Liver (tissue), 9 donors: ENCODE data around the gene LBX1. TPM values are rescaled to one million over a fixed set of nuclear protein-coding genes. Genes with fewer than 3 reads are reported as not detected.

Source experiments
- DNase-seq: peaks from one replicate; pipeline ENCODE4 v3.0.0-alpha.2; 2017; ENCODE audit warnings: low spot score
- H3K27ac ChIP-seq, 2 donors: one replicate each; pipeline ENCODE4 v1.7.0; 2013; ENCODE audit warnings: inconsistent platforms in 2 of 2, low read length in 2 of 2, control low read depth in 1 of 2, low read depth in 1 of 2, mild to moderate bottlenecking in 1 of 2
- H3K27me3 ChIP-seq, 4 donors: one replicate each; pipeline versions ENCODE4 v1.6.1 to v1.7.0; 2013; ENCODE audit warnings: low read length in 3 of 4, inconsistent platforms in 1 of 4, mild to moderate bottlenecking in 1 of 4, moderate library complexity in 1 of 4; ENCODE audit not compliant: control insufficient read depth in 4 of 4, insufficient read depth in 4 of 4
- H3K36me3 ChIP-seq, 4 donors: one replicate each; pipeline versions ENCODE4 v1.6.1 to v1.7.0; 2013; ENCODE audit warnings: low read length in 3 of 4, mild to moderate bottlenecking in 3 of 4, low read depth in 1 of 4, moderate library complexity in 1 of 4; ENCODE audit not compliant: control insufficient read depth in 4 of 4, insufficient read depth in 3 of 4
- H3K4me1 ChIP-seq, 4 donors: one replicate each; pipeline versions ENCODE4 v1.6.1 to v1.7.0; 2013; ENCODE audit warnings: low read length in 3 of 4, mild to moderate bottlenecking in 3 of 4, moderate library complexity in 1 of 4; ENCODE audit not compliant: control insufficient read depth in 4 of 4, insufficient read depth in 4 of 4
- H3K4me3 ChIP-seq, 3 donors: one replicate each; pipeline versions ENCODE4 v1.6.1 to v1.7.0; 2013; ENCODE audit warnings: low read length in 3 of 3, control low read depth in 1 of 3, low read depth in 1 of 3, mild to moderate bottlenecking in 1 of 3
- H3K9ac ChIP-seq, 2 donors: one replicate each; pipeline ENCODE4 v1.7.0; 2013; ENCODE audit warnings: low read length in 2 of 2, mild to moderate bottlenecking in 2 of 2, moderate library complexity in 2 of 2, control low read depth in 1 of 2, low read depth in 1 of 2
- H3K9me3 ChIP-seq, 4 donors: one replicate each; pipeline versions ENCODE4 v1.6.1 to v1.7.0; 2013; ENCODE audit warnings: low read length in 3 of 4; ENCODE audit not compliant: control insufficient read depth in 4 of 4
- FOXA1 ChIP-seq: IDR thresholded peaks from 2 replicates; pipeline ENCODE4 v1.6.1; 2016; ENCODE audit warnings: antibody characterized with exemption
- FOXA2 ChIP-seq: IDR thresholded peaks from 2 replicates; pipeline ENCODE4 v1.6.1; 2016; ENCODE audit warnings: antibody characterized with exemption
- GABPA ChIP-seq, 2 donors: IDR thresholded peaks in 1 of 2; conservative IDR thresholded peaks in 1 of 2; 2 replicates each; pipeline ENCODE4 v1.6.1; 2016; ENCODE audit warnings: antibody characterized with exemption in 2 of 2, mild to moderate bottlenecking in 1 of 2, moderate library complexity in 1 of 2
- HNF4A ChIP-seq, 2 donors: conservative IDR thresholded peaks; 2 replicates each; pipeline ENCODE4 v1.6.1; 2016; ENCODE audit warnings: antibody characterized with exemption in 2 of 2, mild to moderate bottlenecking in 2 of 2
- HNF4G ChIP-seq: IDR thresholded peaks from 2 replicates; pipeline ENCODE4 v1.6.1; 2016; ENCODE audit warnings: antibody characterized with exemption
- JUND ChIP-seq, 2 donors: IDR thresholded peaks; 2 replicates each; pipeline ENCODE4 v1.6.1; 2016; ENCODE audit warnings: antibody characterized with exemption in 2 of 2
- NR2F2 ChIP-seq: IDR thresholded peaks from 2 replicates; pipeline ENCODE4 v1.6.1; 2016; ENCODE audit warnings: antibody characterized with exemption
- REST ChIP-seq: IDR thresholded peaks from 2 replicates; pipeline ENCODE4 v1.6.1; 2016; ENCODE audit warnings: antibody characterized with exemption, mild to moderate bottlenecking
- RXRA ChIP-seq, 2 donors: IDR thresholded peaks; 2 replicates each; pipeline ENCODE4 v1.6.1; 2017 to 2018; ENCODE audit warnings: antibody characterized with exemption in 2 of 2, mild to moderate bottlenecking in 1 of 2
- SP1 ChIP-seq: IDR thresholded peaks from 2 replicates; pipeline ENCODE4 v1.6.1; 2018; ENCODE audit warnings: antibody characterized with exemption, mild to moderate bottlenecking
- YY1 ChIP-seq: IDR thresholded peaks from 2 replicates; pipeline ENCODE4 v1.6.1; 2016; ENCODE audit warnings: antibody characterized with exemption, mild to moderate bottlenecking
- WGBS: extraction: QIAGEN DNeasy Blood & Tissue Kit; methylation state at CpG from one replicate; pipeline ENCODE4 v1.1.7; 2013; 5-methylcytosine and 5-hydroxymethylcytosine counted together
- polyA plus RNA-seq, 2 donors: library from polyadenylated mRNA; stranded (reverse) in 1 of 2; unstranded in 1 of 2; fragments of 200-250 nt in 1 of 2; fragments of >200 nt in 1 of 2; fragmentation: Nextera tagmentation in 1 of 2; extraction: Ambion mirVana in 1 of 2; gene quantifications; one replicate each; pipeline versions ENCODE4 v1.2.1 to v1.2.3, GENCODE V29; 2013 to 2015
- total RNA-seq, 2 donors: library from RNA; depleted of rRNA; stranded (reverse); fragments of >200 nt; gene quantifications; one replicate each; pipeline ENCODE4 v1.2.3, GENCODE V29; 2014
- TF ChIP-seq, protein P1 (sequence below): IDR thresholded peaks from 2 replicates; pipeline ENCODE4 v1.6.1; 2016; ENCODE audit warnings: antibody characterized with exemption
- TF ChIP-seq, protein P2 (sequence below): IDR thresholded peaks from 2 replicates; pipeline ENCODE4 v1.6.1; 2016; ENCODE audit warnings: antibody characterized with exemption
- TF ChIP-seq, protein P3 (sequence below): fragments of 150-350 bp; IDR thresholded peaks from 2 replicates; pipeline ENCODE4 v1.5.1; 2017; ENCODE audit warnings: improper control_type of control experiment, low read depth, low read length; ENCODE audit not compliant: missing input control
- TF ChIP-seq, protein P4 (sequence below): IDR thresholded peaks from 2 replicates; pipeline ENCODE4 v1.6.1; 2016; ENCODE audit warnings: antibody characterized with exemption
- donor health status: healthy.
- donor health status: healthy.
- donor health status: healthy.
- donor health status: healthy.
- donor health status: healthy.

The LBX1 gene
- total and polyA plus RNA-seq, 4 donors: not detected

DNA sequence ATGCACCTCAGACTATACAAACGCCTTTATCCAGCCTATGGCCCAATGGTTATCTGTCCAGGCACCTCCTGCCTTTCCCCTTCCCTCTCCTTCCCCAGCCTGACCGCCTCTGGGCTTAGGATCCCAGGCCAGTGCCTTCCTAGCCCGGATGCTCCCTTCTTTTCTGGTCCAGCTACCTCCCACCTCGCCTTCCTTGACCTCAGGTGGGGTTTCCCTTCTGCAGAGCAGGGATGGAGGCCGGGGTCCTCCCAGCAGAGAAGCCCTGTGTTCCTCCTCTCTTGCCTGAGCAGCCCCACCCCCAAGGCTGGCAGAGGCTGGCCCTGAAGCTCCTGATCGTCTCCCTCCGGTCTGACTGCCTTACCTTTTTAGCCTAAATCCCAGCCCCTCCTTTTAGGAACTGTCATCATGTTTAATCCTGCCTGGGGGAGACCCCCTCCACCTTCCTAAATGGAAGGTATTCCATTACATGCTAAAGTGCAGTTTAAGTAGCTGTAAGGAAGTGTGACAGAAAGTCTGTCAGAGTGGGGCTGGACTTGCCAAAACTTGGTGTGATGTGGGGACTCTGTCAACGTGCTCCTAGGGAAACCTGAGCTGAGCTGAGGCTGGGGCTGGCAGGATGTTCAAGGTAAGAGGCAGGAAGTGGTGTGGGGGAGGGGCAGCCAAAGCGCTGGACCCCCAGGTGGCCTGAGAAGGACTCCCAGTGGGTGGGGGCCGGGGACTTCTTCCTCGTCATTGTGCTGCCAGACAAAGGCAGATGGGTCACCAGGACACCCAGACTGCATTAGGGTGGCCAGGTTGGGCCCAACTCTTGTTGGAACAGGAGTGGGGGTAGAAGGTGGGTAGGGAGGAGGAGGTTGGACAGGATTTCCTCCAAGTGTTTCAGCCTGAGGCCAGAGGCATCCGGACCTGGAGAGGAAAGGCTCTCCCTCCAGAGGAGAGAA, 39.5 kb downstream of the LBX1 start:
- Histone ChIP-seq H3K9me3 (no peaks in the 10 kb centered on the region), H3K4me3 (no peak overlapping the region), H3K9ac (no peak overlapping the region), H3K27ac (no peak overlapping the region), H3K27me3 (no peaks in the 10 kb centered on the region), H3K4me1 (no peaks in the 10 kb centered on the region), H3K36me3 (no peaks in the 10 kb centered on the region)
- no peak for DNase-seq
- 50% methylated on average over 12 of the region's 12 CpGs for WGBS
- no peak for TF ChIP-seq NR2F2
- TF ChIP-seq, protein P1, sequence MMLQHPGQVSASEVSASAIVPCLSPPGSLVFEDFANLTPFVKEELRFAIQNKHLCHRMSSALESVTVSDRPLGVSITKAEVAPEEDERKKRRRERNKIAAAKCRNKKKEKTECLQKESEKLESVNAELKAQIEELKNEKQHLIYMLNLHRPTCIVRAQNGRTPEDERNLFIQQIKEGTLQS: no peak
- TF ChIP-seq HNF4A (conservative IDR thresholded peaks at IDR 0.05): no peak
- TF ChIP-seq RXRA (IDR thresholded peaks at IDR 0.05): no peak
- no peak for TF ChIP-seq GABPA (IDR thresholded peaks at IDR 0.05 in 1 of 2, conservative IDR thresholded peaks at IDR 0.05 in 1 of 2)
- TF ChIP-seq, protein P2, sequence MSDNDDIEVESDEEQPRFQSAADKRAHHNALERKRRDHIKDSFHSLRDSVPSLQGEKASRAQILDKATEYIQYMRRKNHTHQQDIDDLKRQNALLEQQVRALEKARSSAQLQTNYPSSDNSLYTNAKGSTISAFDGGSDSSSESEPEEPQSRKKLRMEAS: no peak
- TF ChIP-seq, protein P3, sequence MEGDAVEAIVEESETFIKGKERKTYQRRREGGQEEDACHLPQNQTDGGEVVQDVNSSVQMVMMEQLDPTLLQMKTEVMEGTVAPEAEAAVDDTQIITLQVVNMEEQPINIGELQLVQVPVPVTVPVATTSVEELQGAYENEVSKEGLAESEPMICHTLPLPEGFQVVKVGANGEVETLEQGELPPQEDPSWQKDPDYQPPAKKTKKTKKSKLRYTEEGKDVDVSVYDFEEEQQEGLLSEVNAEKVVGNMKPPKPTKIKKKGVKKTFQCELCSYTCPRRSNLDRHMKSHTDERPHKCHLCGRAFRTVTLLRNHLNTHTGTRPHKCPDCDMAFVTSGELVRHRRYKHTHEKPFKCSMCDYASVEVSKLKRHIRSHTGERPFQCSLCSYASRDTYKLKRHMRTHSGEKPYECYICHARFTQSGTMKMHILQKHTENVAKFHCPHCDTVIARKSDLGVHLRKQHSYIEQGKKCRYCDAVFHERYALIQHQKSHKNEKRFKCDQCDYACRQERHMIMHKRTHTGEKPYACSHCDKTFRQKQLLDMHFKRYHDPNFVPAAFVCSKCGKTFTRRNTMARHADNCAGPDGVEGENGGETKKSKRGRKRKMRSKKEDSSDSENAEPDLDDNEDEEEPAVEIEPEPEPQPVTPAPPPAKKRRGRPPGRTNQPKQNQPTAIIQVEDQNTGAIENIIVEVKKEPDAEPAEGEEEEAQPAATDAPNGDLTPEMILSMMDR: no peak
- no peak for TF ChIP-seq FOXA2
- TF ChIP-seq REST: no peak
- no peak for TF ChIP-seq YY1
- TF ChIP-seq HNF4G: no peak
- no peak for TF ChIP-seq JUND (IDR thresholded peaks at IDR 0.05)
- no peak for TF ChIP-seq FOXA1
- TF ChIP-seq SP1: no peak

GRCh38 chr10:101188942-101189341, 40.3 kb downstream of the LBX1 start:
- no peak overlapping the region for H3K4me3 ChIP-seq
- H3K36me3 ChIP-seq: no peaks in the 10 kb centered on the region
- 77% methylated on average over 4 of the region's 4 CpGs for WGBS
- no peak overlapping the region for H3K27ac ChIP-seq
- DNase-seq: no peak
- H3K27me3 ChIP-seq: no peaks in the 10 kb centered on the region
- no peak for TF ChIP-seq JUND (IDR thresholded peaks at IDR 0.05)
- no peak for TF ChIP-seq REST
- TF ChIP-seq, protein P1: no peak
- no peak for TF ChIP-seq YY1
- no peak for TF ChIP-seq HNF4G
- TF ChIP-seq FOXA2: no peak
- TF ChIP-seq HNF4A (conservative IDR thresholded peaks at IDR 0.05): no peak
- TF ChIP-seq NR2F2: no peak
- no peak for TF ChIP-seq RXRA (IDR thresholded peaks at IDR 0.05)
- TF ChIP-seq, protein P4, sequence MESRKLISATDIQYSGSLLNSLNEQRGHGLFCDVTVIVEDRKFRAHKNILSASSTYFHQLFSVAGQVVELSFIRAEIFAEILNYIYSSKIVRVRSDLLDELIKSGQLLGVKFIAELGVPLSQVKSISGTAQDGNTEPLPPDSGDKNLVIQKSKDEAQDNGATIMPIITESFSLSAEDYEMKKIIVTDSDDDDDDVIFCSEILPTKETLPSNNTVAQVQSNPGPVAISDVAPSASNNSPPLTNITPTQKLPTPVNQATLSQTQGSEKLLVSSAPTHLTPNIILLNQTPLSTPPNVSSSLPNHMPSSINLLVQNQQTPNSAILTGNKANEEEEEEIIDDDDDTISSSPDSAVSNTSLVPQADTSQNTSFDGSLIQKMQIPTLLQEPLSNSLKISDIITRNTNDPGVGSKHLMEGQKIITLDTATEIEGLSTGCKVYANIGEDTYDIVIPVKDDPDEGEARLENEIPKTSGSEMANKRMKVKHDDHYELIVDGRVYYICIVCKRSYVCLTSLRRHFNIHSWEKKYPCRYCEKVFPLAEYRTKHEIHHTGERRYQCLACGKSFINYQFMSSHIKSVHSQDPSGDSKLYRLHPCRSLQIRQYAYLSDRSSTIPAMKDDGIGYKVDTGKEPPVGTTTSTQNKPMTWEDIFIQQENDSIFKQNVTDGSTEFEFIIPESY: no peak
- TF ChIP-seq, protein P2: no peak
- TF ChIP-seq SP1: no peak
- TF ChIP-seq GABPA (IDR thresholded peaks at IDR 0.05 in 1 of 2, conservative IDR thresholded peaks at IDR 0.05 in 1 of 2): no peak
- H3K4me1 ChIP-seq: no peaks in the 10 kb centered on the region
- no peaks in the 10 kb centered on the region for H3K9me3 ChIP-seq
- no peak overlapping the region for H3K9ac ChIP-seq
